Measurements from ENCODE around the gene RASGEF1C.
"Not testable (repeated sequence)": the region's sequence is repeated elsewhere in the genome, so short reads cannot be mapped to it uniquely, and the experiment has no call there.

Gene RASGEF1C

DNA sequence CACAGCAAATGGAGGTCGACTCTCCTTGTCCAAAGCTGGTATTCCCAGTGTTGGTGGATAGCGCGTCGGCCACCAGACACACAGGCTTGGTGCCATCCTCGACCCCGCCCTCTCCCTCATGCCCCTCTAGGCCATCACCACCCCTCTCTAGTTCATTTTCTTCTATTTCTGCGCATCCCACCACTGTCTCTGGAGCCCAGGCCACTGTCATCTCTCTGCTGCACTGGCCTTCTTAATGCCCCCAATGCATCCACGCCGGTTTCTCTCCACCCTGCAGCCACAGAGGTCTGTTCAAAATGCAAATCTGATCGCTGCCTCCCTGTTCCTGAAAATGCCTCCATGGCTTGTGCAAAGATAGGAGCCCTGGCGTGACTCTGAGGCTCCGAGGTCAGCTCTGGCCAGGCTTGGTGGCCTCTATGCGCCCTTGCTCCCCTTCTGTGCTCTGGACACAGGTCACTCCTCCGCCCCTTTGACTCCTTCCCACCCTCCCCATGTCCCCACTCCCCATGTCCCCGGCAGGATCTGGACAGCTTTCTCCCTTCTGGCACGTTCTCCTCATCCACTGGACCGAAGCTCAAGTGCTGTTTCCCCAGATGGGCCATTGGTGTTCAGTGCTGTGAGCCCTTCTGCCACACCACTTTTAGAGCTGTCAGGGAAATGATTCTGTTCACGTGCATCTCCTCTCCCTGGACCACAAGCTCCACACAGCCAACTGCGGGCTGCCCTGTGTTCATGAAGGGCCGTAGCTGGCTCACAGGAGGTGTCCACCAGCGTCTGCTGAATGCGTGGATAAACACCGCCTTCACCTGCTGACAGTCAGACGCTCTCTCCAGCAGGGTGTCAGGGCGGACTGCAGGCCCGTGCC, 77.9 kb downstream of the RASGEF1C start:
- H3K27me3 ChIP-seq (ENCODE audit: control insufficient read depth, insufficient read depth, low read length): no peaks in the 10 kb centered on the region; the same call in 1 of the 2 replicates
- no peak overlapping the region for H3K4me3 ChIP-seq (ENCODE audit: low read depth, low read length)
- no peak overlapping the region for H3K9ac ChIP-seq (ENCODE audit: low read length)
- H3K27ac ChIP-seq (ENCODE audit: low read depth, low read length): no peak overlapping the region
- H3K4me1 ChIP-seq (ENCODE audit: control insufficient read depth, insufficient read depth, low read length): peaks cover 8% of the 10 kb centered on the region; the same call in 1 of the 2 replicates
- no peaks in the 10 kb centered on the region for H3K9me3 ChIP-seq (ENCODE audit: control insufficient read depth, insufficient read depth, low read depth, low read length)
- no peaks in the 10 kb centered on the region for H3K36me3 ChIP-seq (ENCODE audit: control insufficient read depth, insufficient read depth, low read length)

DNA sequence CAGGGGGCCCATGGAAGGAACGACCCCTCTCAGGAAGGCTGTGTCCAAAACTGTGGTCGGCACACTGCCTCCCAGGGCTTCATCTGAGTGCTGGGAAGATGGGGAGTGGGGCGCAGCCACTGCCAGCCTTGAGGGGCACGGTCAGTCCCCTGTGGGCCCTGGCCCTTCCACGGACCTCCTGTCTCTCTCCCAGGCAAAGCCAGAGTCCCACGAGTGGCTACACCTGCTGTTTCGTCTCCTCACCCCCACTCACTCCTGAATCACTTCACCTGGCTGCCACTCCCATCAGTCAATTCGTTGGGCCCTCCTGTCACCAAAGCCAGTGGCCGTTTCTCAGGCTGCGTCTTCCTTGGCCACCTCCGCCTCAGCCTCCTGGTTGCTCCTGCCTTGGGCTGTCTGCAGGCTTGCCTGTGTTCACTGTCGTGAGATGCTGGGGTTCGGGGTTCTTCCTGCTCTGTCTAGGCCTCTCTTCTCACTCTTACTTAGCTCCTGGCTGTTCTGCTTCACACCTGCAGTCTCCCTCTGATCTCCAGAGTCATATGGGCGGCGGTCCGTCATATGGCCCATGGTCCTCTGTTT, 78.6 kb downstream of the RASGEF1C start:
- no peaks in the 10 kb centered on the region for H3K9me3 ChIP-seq (ENCODE audit: control insufficient read depth, insufficient read depth, low read depth, low read length)
- peaks cover 8% of the 10 kb centered on the region; the same call in 1 of the 2 replicates for H3K4me1 ChIP-seq (ENCODE audit: control insufficient read depth, insufficient read depth, low read length)
- H3K36me3 ChIP-seq (ENCODE audit: control insufficient read depth, insufficient read depth, low read length): no peaks in the 10 kb centered on the region
- no peak overlapping the region for H3K4me3 ChIP-seq (ENCODE audit: low read depth, low read length)
- H3K9ac ChIP-seq (ENCODE audit: low read length): no peak overlapping the region
- no peak overlapping the region for H3K27ac ChIP-seq (ENCODE audit: low read depth, low read length)
- H3K27me3 ChIP-seq (ENCODE audit: control insufficient read depth, insufficient read depth, low read length): no peaks in the 10 kb centered on the region; the same call in 1 of the 2 replicates

DNA sequence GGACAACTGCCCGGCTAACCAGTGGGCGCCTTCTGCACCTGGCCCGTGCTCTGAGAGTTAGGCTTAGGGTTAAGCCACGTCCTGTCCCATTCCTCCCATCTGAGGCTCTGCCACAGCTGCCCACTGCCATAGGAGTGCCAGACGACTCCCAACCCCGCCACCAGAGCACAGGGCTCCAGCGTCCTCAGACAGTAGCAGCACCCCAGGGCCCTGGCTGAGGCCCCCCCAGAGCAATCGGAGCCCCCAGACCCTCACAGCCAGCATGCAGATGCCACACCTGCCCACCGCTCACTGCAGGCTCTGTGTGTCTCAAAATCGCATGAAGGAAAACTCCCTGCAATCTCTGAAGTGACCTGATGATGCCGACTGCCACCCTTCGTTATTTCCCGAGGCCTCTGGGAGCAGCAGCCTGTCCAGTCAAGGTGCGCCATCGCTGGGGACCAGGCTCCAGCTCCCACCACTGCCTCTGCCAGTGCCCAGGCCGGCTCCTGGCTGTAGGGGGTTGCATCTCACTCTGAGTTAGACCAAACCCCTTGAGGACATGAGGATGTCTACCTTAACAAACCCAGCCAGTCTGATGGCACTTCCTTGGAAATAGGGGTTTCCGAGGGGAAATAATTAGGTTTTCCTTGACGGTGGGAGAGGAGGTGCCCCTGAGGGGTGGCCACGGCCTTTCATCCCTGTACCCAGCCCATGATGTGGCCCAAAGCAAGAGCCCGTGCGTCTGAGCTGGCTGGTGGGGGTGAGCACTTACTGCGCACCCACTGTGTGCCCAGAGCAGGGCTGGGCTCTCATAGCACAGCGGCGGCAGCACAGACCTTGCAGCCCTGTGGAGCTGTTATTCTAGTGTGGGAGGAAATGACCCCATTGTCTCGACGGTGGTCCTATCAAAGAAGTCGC, 79.5 kb downstream of the RASGEF1C start:
- H3K27ac ChIP-seq (ENCODE audit: low read depth, low read length): no peak overlapping the region
- H3K4me3 ChIP-seq (ENCODE audit: low read depth, low read length): no peak overlapping the region
- H3K9me3 ChIP-seq (ENCODE audit: control insufficient read depth, insufficient read depth, low read depth, low read length): no peaks in the 10 kb centered on the region
- H3K9ac ChIP-seq (ENCODE audit: low read length): no peak overlapping the region
- H3K27me3 ChIP-seq (ENCODE audit: control insufficient read depth, insufficient read depth, low read length): no peaks in the 10 kb centered on the region; the same call in 1 of the 2 replicates
- peaks cover 8% of the 10 kb centered on the region; the same call in 1 of the 2 replicates for H3K4me1 ChIP-seq (ENCODE audit: control insufficient read depth, insufficient read depth, low read length)
- no peaks in the 10 kb centered on the region for H3K36me3 ChIP-seq (ENCODE audit: control insufficient read depth, insufficient read depth, low read length)

GRCh38 chr5:180128671-180129261, 80.2 kb downstream of the RASGEF1C start:
- Histone ChIP-seq H3K9ac (ENCODE audit: low read length) (no peak overlapping the region), H3K27me3 (ENCODE audit: control insufficient read depth, insufficient read depth, low read length) (no peaks in the 10 kb centered on the region; the same call in 1 of the 2 replicates), H3K4me3 (ENCODE audit: low read depth, low read length) (no peak overlapping the region), H3K9me3 (ENCODE audit: control insufficient read depth, insufficient read depth, low read depth, low read length) (no peaks in the 10 kb centered on the region), H3K36me3 (ENCODE audit: control insufficient read depth, insufficient read depth, low read length) (no peaks in the 10 kb centered on the region), H3K27ac (ENCODE audit: low read depth, low read length) (no peak overlapping the region), H3K4me1 (ENCODE audit: control insufficient read depth, insufficient read depth, low read length) (peaks cover 8% of the 10 kb centered on the region; the same call in 1 of the 2 replicates)

- Histone ChIP-seq H3K4me1 (ENCODE audit: control insufficient read depth, insufficient read depth, low read length) (peaks cover 8% of the 10 kb centered on the region; the same call in 1 of the 2 replicates), H3K27me3 (ENCODE audit: control insufficient read depth, insufficient read depth, low read length) (no peaks in the 10 kb centered on the region; the same call in 1 of the 2 replicates), H3K4me3 (ENCODE audit: low read depth, low read length) (no peak overlapping the region), H3K36me3 (ENCODE audit: control insufficient read depth, insufficient read depth, low read length) (no peaks in the 10 kb centered on the region), H3K9me3 (ENCODE audit: control insufficient read depth, insufficient read depth, low read depth, low read length) (no peaks in the 10 kb centered on the region), H3K27ac (ENCODE audit: low read depth, low read length) (no peak overlapping the region), H3K9ac (ENCODE audit: low read length) (no peak overlapping the region)
These were observed 81.0 kb downstream of the RASGEF1C start for GRCh38 chr5:180127682-180128670.

GRCh38 chr5:180126716-180127681, 82.0 kb downstream of the RASGEF1C start:
- no peaks in the 10 kb centered on the region for H3K9me3 ChIP-seq (ENCODE audit: control insufficient read depth, insufficient read depth, low read depth, low read length)
- H3K4me1 ChIP-seq (ENCODE audit: control insufficient read depth, insufficient read depth, low read length): peaks cover 8% of the 10 kb centered on the region; the same call in 1 of the 2 replicates
- no peak overlapping the region for H3K27ac ChIP-seq (ENCODE audit: low read depth, low read length)
- H3K9ac ChIP-seq (ENCODE audit: low read length): peak overlapping the region; percentile 13
- H3K27me3 ChIP-seq (ENCODE audit: control insufficient read depth, insufficient read depth, low read length): no peaks in the 10 kb centered on the region; the same call in 1 of the 2 replicates
- H3K36me3 ChIP-seq (ENCODE audit: control insufficient read depth, insufficient read depth, low read length): no peaks in the 10 kb centered on the region
- H3K4me3 ChIP-seq (ENCODE audit: low read depth, low read length): peak overlapping the region; percentile 51

- H3K27me3 ChIP-seq (ENCODE audit: control insufficient read depth, insufficient read depth, low read length); H3K9ac ChIP-seq (ENCODE audit: low read length); H3K36me3 ChIP-seq (ENCODE audit: control insufficient read depth, insufficient read depth, low read length); H3K9me3 ChIP-seq (ENCODE audit: control insufficient read depth, insufficient read depth, low read depth, low read length); H3K4me3 ChIP-seq (ENCODE audit: low read depth, low read length); H3K4me1 ChIP-seq (ENCODE audit: control insufficient read depth, insufficient read depth, low read length); H3K27ac ChIP-seq (ENCODE audit: low read depth, low read length): not testable (repeated sequence)
These were observed 82.9 kb downstream of the RASGEF1C start for GRCh38 chr5:180126156-180126555.

- not testable (repeated sequence) for H3K4me1 ChIP-seq (ENCODE audit: control insufficient read depth, insufficient read depth, low read length); H3K36me3 ChIP-seq (ENCODE audit: control insufficient read depth, insufficient read depth, low read length); H3K4me3 ChIP-seq (ENCODE audit: low read depth, low read length); H3K9ac ChIP-seq (ENCODE audit: low read length); H3K27ac ChIP-seq (ENCODE audit: low read depth, low read length); H3K9me3 ChIP-seq (ENCODE audit: control insufficient read depth, insufficient read depth, low read depth, low read length); H3K27me3 ChIP-seq (ENCODE audit: control insufficient read depth, insufficient read depth, low read length)
These were observed 84.3 kb downstream of the RASGEF1C start for GRCh38 chr5:180124662-180125061.

DNA sequence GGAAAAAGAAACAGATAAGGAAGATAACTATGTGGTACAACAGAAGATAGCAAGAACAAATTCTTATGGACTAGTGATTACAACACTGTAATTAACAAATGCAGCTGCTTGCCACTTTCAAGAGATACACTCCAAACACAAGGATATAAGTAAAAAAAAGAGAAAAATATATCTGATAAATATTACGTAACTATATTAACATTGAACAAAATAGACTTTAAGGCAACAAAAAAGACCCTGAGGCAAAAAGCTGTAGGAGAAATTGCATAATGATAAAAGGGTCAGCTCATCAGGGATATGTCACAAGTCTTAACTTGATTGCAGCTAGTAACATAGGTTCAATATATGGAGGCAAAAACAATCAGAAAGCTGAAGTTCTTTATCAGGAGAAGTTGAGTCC, 86.1 kb downstream of the RASGEF1C start:
- Histone ChIP-seq H3K4me3 (ENCODE audit: low read depth, low read length) (no peak overlapping the region), H3K9me3 (ENCODE audit: control insufficient read depth, insufficient read depth, low read depth, low read length) (no peaks in the 10 kb centered on the region), H3K36me3 (ENCODE audit: control insufficient read depth, insufficient read depth, low read length) (no peaks in the 10 kb centered on the region), H3K4me1 (ENCODE audit: control insufficient read depth, insufficient read depth, low read length) (peaks cover 8% of the 10 kb centered on the region; the same call in 1 of the 2 replicates), H3K27me3 (ENCODE audit: control insufficient read depth, insufficient read depth, low read length) (no peaks in the 10 kb centered on the region; the same call in 1 of the 2 replicates), H3K27ac (ENCODE audit: low read depth, low read length) (no peak overlapping the region), H3K9ac (ENCODE audit: low read length) (no peak overlapping the region)
